ENCODE data around the gene TET1. TPM values are rescaled to one million over a fixed set of nuclear protein-coding genes. Genes with fewer than 3 reads are reported as not detected.

TET1 gene
- total and polyA plus RNA-seq, 9 of the 15 experiments (the other 6 are each of a cell fraction or from before 2014, with no cell fraction given): 2.6 to 21.3 (median 11.6) TPM

GRCh38 chr10:68561865-68562649 is 1.9 kb downstream of the TET1 start (continued):
- TF ChIP-seq HOMEZ (CRISPR knock-in tag; IDR thresholded peaks at IDR 0.05) (no peak), DDX20 (tag; IDR thresholded peaks at IDR 0.05; ENCODE audit: low read depth) (no peak), GMEB1 (CRISPR knock-in tag; IDR thresholded peaks at IDR 0.05) (no peak), ZNF764 (CRISPR knock-in tag; IDR thresholded peaks at IDR 0.05; ENCODE audit: low read depth) (no peak), LARP7 (IDR thresholded peaks at IDR 0.05) (no peak), MAX (CRISPR knock-in tag; IDR thresholded peaks at IDR 0.05) (no peak), POLR2H (tag; IDR thresholded peaks at IDR 0.05; ENCODE audit: low read depth) (0 out of 2 replicates have a peak, but pooled peaks have one; percentile 55), U2AF1 (optimal IDR thresholded peaks at IDR 0.05; ENCODE audit: low read depth, low read length) (no peak), HDGF (IDR thresholded peaks at IDR 0.05) (peak; percentile 82), CLOCK (CRISPR knock-in tag; IDR thresholded peaks at IDR 0.05; ENCODE audit: borderline replicate concordance) (no peak), HDAC2 (IDR thresholded peaks at IDR 0.05) (peak; percentile 56; the same call in 1 of the 2 replicates), ZNF444 (CRISPR knock-in tag; IDR thresholded peaks at IDR 0.05) (no peak), ZNF232 (CRISPR knock-in tag; IDR thresholded peaks at IDR 0.05) (no peak), MEF2D (tag; conservative IDR thresholded peaks at IDR 0.05; ENCODE audit: low read depth) (no peak), FOXO4 (CRISPR knock-in tag; IDR thresholded peaks at IDR 0.05) (no peak), KLF16 (IDR thresholded peaks at IDR 0.05) (no peak), DACH1 (IDR thresholded peaks at IDR 0.05; ENCODE audit: partially characterized antibody) (peak; percentile 12), ZZZ3 (IDR thresholded peaks at IDR 0.05) (no peak), MAFF (IDR thresholded peaks at IDR 0.05; ENCODE audit: low read length) (no peak), NFYB (IDR thresholded peaks at IDR 0.05; ENCODE audit: extremely low read depth, insufficient read length) (no peak), SOX6 (IDR thresholded peaks at IDR 0.05) (no peak), BRD9 (IDR thresholded peaks at IDR 0.05; ENCODE audit: low read depth, partially characterized antibody) (no peak)

Data from K562 (cell line).